DOHH2 (cell line): Measurements from ENCODE around the gene VPS37B.

Source experiments
- H3F3A ChIP-seq: fragments of 200-600 bp; sonication (generic), shearing (Covaris generic); 2 replicates; pipeline ENCODE4 v1.6.0; 2016; ENCODE audit warnings: antibody characterized with exemption, mild to moderate bottlenecking; ENCODE audit not compliant: control insufficient read depth, insufficient read depth
- H3K27ac ChIP-seq: fragments of 200-600 bp; sonication (generic); 2 replicates; pipeline ENCODE4 v1.5.1; 2014; ENCODE audit warnings: low read depth, mild to moderate bottlenecking, low read length, moderate library complexity
- H3K27me3 ChIP-seq: fragments of 200-600 bp; sonication (generic); 2 replicates; pipeline ENCODE4 v1.6.1; 2014; ENCODE audit warnings: mild to moderate bottlenecking, low read length, mixed read lengths; ENCODE audit not compliant: control insufficient read depth
- H3K36me3 ChIP-seq: fragments of 200-600 bp; sonication (generic); 2 replicates; pipeline ENCODE4 v1.6.1; 2014; ENCODE audit warnings: mild to moderate bottlenecking, low read length, moderate library complexity, mixed read lengths; ENCODE audit not compliant: control insufficient read depth
- H3K4me1 ChIP-seq: fragments of 200-600 bp; sonication (generic); 2 replicates; pipeline ENCODE4 v1.6.1; 2014; ENCODE audit warnings: mild to moderate bottlenecking, low read length, mixed read lengths; ENCODE audit not compliant: control insufficient read depth
- H3K4me2 ChIP-seq: fragments of 200-600 bp; sonication (generic); 2 replicates; pipeline ENCODE4 v1.6.0; 2014; ENCODE audit warnings: mild to moderate bottlenecking, low read length, moderate library complexity
- H3K4me3 ChIP-seq: fragments of 200-600 bp; sonication (generic); 2 replicates; pipeline ENCODE4 v1.5.1; 2014; ENCODE audit warnings: mild to moderate bottlenecking, low read length, mixed read lengths
- H3K79me2 ChIP-seq: fragments of 200-600 bp; sonication (generic); 2 replicates; pipeline ENCODE4 v1.6.1; 2014; ENCODE audit warnings: mild to moderate bottlenecking, low read length, mixed read lengths; ENCODE audit not compliant: control insufficient read depth
- H3K9me2 ChIP-seq: fragments of 200-600 bp; sonication (generic); replicated peaks from 2 replicates; pipeline ENCODE4 v1.6.1; 2014; ENCODE audit warnings: mild to moderate bottlenecking, low read length, mixed read lengths; ENCODE audit not compliant: control insufficient read depth
- H3K9me3 ChIP-seq: fragments of 200-600 bp; sonication (generic); 2 replicates; pipeline ENCODE4 v1.6.1; 2014; ENCODE audit warnings: antibody characterized with exemption, low read length, mixed read lengths; ENCODE audit not compliant: control insufficient read depth, insufficient read depth
- H4K20me1 ChIP-seq: fragments of 200-600 bp; sonication (generic); 2 replicates; pipeline ENCODE4 v1.6.0; 2014; ENCODE audit warnings: low read depth, mild to moderate bottlenecking, antibody characterized with exemption, low read length, moderate library complexity; ENCODE audit not compliant: control insufficient read depth, insufficient read depth
- EZH2phosphoT487 ChIP-seq: fragments of 200-600 bp; sonication (generic); IDR thresholded peaks from 2 replicates; pipeline ENCODE4 v1.6.1; 2017; ENCODE audit warnings: borderline replicate concordance, mild to moderate bottlenecking, antibody characterized with exemption, low read length, moderate library complexity, mixed read lengths
- TF ChIP-seq, protein P1 (sequence below): fragments of 200-600 bp; sonication (generic); IDR thresholded peaks from one replicate; pipeline ENCODE4 v1.5.1; 2014; ENCODE audit warnings: antibody characterized with exemption, mild to moderate bottlenecking, low read depth, low read length; ENCODE audit not compliant: poor library complexity, severe bottlenecking

VPS37B gene

GRCh38 chr12:122843455-122843854, 52.5 kb downstream of the VPS37B start:
- no peak for TF ChIP-seq EZH2phosphoT487
- TF ChIP-seq, protein P1, sequence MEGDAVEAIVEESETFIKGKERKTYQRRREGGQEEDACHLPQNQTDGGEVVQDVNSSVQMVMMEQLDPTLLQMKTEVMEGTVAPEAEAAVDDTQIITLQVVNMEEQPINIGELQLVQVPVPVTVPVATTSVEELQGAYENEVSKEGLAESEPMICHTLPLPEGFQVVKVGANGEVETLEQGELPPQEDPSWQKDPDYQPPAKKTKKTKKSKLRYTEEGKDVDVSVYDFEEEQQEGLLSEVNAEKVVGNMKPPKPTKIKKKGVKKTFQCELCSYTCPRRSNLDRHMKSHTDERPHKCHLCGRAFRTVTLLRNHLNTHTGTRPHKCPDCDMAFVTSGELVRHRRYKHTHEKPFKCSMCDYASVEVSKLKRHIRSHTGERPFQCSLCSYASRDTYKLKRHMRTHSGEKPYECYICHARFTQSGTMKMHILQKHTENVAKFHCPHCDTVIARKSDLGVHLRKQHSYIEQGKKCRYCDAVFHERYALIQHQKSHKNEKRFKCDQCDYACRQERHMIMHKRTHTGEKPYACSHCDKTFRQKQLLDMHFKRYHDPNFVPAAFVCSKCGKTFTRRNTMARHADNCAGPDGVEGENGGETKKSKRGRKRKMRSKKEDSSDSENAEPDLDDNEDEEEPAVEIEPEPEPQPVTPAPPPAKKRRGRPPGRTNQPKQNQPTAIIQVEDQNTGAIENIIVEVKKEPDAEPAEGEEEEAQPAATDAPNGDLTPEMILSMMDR, result no peak
- no peak overlapping the region for H3K4me2 ChIP-seq
- no peaks in the 10 kb centered on the region for H3K9me2 ChIP-seq
- no peaks in the 10 kb centered on the region for H3K9me3 ChIP-seq
- peaks cover 16% of the 10 kb centered on the region for H3K36me3 ChIP-seq
- H3K4me1 ChIP-seq, result peaks cover 8% of the 10 kb centered on the region
- no peak overlapping the region for H3K27ac ChIP-seq
- H3K4me3 ChIP-seq, result no peak overlapping the region
- H3F3A ChIP-seq, result no peaks in the 10 kb centered on the region
- H4K20me1 ChIP-seq, result 0 out of 2 replicates have a peak, but pooled peaks cover 17% of the 10 kb centered on the region
- peaks cover 91% of the 10 kb centered on the region for H3K79me2 ChIP-seq
- H3K27me3 ChIP-seq, result no peaks in the 10 kb centered on the region

- Histone ChIP-seq H3K27me3 (no peaks in the 10 kb centered on the region), H3K4me1 (peaks cover 15% of the 10 kb centered on the region), H3K4me3 (no peak overlapping the region), H3K27ac (no peak overlapping the region), H3F3A (no peaks in the 10 kb centered on the region), H3K9me3 (no peaks in the 10 kb centered on the region), H4K20me1 (peaks cover 23% of the 10 kb centered on the region; the same call in 1 of the 2 replicates), H3K9me2 (no peaks in the 10 kb centered on the region), H3K4me2 (no peak overlapping the region), H3K36me3 (peaks cover 18% of the 10 kb centered on the region), H3K79me2 (peaks cover 97% of the 10 kb centered on the region)
- TF ChIP-seq, protein P1, result no peak
- TF ChIP-seq EZH2phosphoT487, result no peak
Observed at GRCh38 chr12:122842505-122843405, 53.2 kb downstream of the VPS37B start.

GRCh38 chr12:122841544-122842321, 54.2 kb downstream of the VPS37B start:
- H3K27ac ChIP-seq, result no peak overlapping the region
- no peak overlapping the region for H3K4me3 ChIP-seq
- H3K27me3 ChIP-seq, result no peaks in the 10 kb centered on the region
- peaks cover 25% of the 10 kb centered on the region for H3K4me1 ChIP-seq
- H3F3A ChIP-seq, result peaks cover 3% of the 10 kb centered on the region
- H3K79me2 ChIP-seq, result peaks cover 100% of the 10 kb centered on the region
- peaks cover 27% of the 10 kb centered on the region for H3K36me3 ChIP-seq
- no peak overlapping the region for H3K4me2 ChIP-seq
- no peaks in the 10 kb centered on the region for H3K9me3 ChIP-seq
- no peaks in the 10 kb centered on the region for H3K9me2 ChIP-seq
- H4K20me1 ChIP-seq, result peaks cover 27% of the 10 kb centered on the region
- TF ChIP-seq, protein P1, result no peak
- no peak for TF ChIP-seq EZH2phosphoT487
